ENCODE results near the gene YES1. TPM values are rescaled to one million over a fixed set of nuclear protein-coding genes. Genes with fewer than 3 reads are reported as not detected.

YES1 gene
- total and polyA plus RNA-seq, 2 of the 8 experiments (the other 6 are each of a cell fraction or from before 2014, with no cell fraction given) = 14.8 to 94.3 TPM

- Histone ChIP-seq H2BK20ac (ENCODE audit: low read length) (no peak overlapping the region), H4K20me1 (replicated peaks in 1 of 2; ENCODE audit: control insufficient read depth in 1 of 2, insufficient read depth in 2 of 2, low read length in 2 of 2) (no peaks in the 10 kb centered on the region), H4K5ac (ENCODE audit: insufficient read length, low read depth, low read length) (no peak overlapping the region), H3K18ac (ENCODE audit: extremely low read depth, low read length) (no peak overlapping the region), H3K4me2 (ENCODE audit: insufficient read depth in 1 of 2, low read depth in 2 of 2, low read length in 2 of 2) (no peak overlapping the region), H3K9me3 (ENCODE audit: insufficient read depth in 2 of 2, low read depth in 1 of 2, low read length in 1 of 2) (no peaks in the 10 kb centered on the region; a peak in 1 of 4 replicates), H3K4ac (replicated peaks; ENCODE audit: insufficient read length, low read depth, low read length) (no peak overlapping the region), H4K8ac (ENCODE audit: extremely low read depth, insufficient read depth, low read length) (no peak overlapping the region), H3K36me3 (ENCODE audit: control insufficient read depth in 2 of 4, insufficient read depth in 4 of 4, low read length in 3 of 4) (peaks cover 0 to 3% (median 2%) of the 10 kb centered on the region in 4 experiments; a peak in 2 of 8 replicates), H3K4me3 (ENCODE audit: extremely low read depth in 1 of 4, insufficient read depth in 2 of 4, low read depth in 3 of 4, low read length in 4 of 4) (no peak overlapping the region), H3K23ac (ENCODE audit: insufficient read length) (no peak overlapping the region), H2BK120ac (replicated peaks; ENCODE audit: low read depth, low read length) (no peak overlapping the region), H2BK5ac (ENCODE audit: low read depth, low read length) (no peak overlapping the region), H2AFZ (ENCODE audit: low read length) (no peak overlapping the region), H3K9ac (replicated peaks in 1 of 4; ENCODE audit: extremely low read depth in 1 of 4, low read depth in 3 of 4, low read length in 3 of 4) (no peak overlapping the region), H2BK12ac (ENCODE audit: low read depth, low read length) (no peak overlapping the region), H3K4me1 (replicated peaks in 1 of 4; ENCODE audit: control insufficient read depth in 3 of 4, insufficient read depth in 4 of 4, low read length in 3 of 4) (no peaks in the 10 kb centered on the region), H3K79me1 (ENCODE audit: low read depth, low read length) (0 out of 2 replicates have a peak, but pooled peaks cover 2% of the 10 kb centered on the region), H3K23me2 (ENCODE audit: low read depth, low read length) (no peaks in the 10 kb centered on the region), H4K91ac (replicated peaks; ENCODE audit: insufficient read length, low read length) (no peak overlapping the region), H3K56ac (replicated peaks; ENCODE audit: insufficient read length, low read depth, low read length) (no peak overlapping the region), H2BK15ac (ENCODE audit: low read length) (no peak overlapping the region), H3K79me2 (ENCODE audit: control insufficient read depth in 1 of 2, insufficient read depth in 2 of 2, low read length in 2 of 2) (peaks cover 0 to 26% of the 10 kb centered on the region in 2 experiments; a peak in 2 of 4 replicates), H3K27me3 (replicated peaks in 1 of 4; ENCODE audit: control insufficient read depth in 3 of 4, extremely low read depth in 1 of 4, insufficient read depth in 3 of 4, low read length in 3 of 4) (no peaks in the 10 kb centered on the region), H3K27ac (ENCODE audit: low read depth, low read length) (no peak overlapping the region), H2AK5ac (ENCODE audit: low read depth, low read length) (no peak overlapping the region), H3K14ac (ENCODE audit: insufficient read length) (no peak overlapping the region)
- 48% methylated on average over 2 of the region's 2 CpGs; no CpG with 5 or more reads in 1 of the 2 experiments for WGBS, 2 experiments (ENCODE audit: extremely low coverage in 1 of 2, insufficient coverage in 1 of 2, insufficient read length in 1 of 2, insufficient replicate concordance in 2 of 2, low coverage in 1 of 2, low lambda C conversion rate in 2 of 2, missing lambda C conversion rate in 1 of 2)
- ChIA-PET POLR2A (ENCODE audit: partially characterized antibody) (no interaction called here), CTCF (ENCODE audit: partially characterized antibody) (interaction anchor here (2.9 to 3.8 kb wide), 3 partner anchors 15 to 84 kb away, joined by 12 to 21 read pairs (median 18); no protein-coding TSS in a partner anchor)
- no peak for DNase-seq (ENCODE audit: low read depth in 1 of 2, low spot score in 2 of 2)
- FAIRE-seq = no peak
- no peak for TF ChIP-seq E2F6 (IDR thresholded peaks at IDR 0.05)
- TF ChIP-seq CHD2 (IDR thresholded peaks at IDR 0.05; ENCODE audit: low read length) = no peak
- no peak for TF ChIP-seq CREB1 (IDR thresholded peaks at IDR 0.05)
- no peak for TF ChIP-seq ATF2 (IDR thresholded peaks at IDR 0.05; ENCODE audit: low read length)
- no peak for TF ChIP-seq CTBP2 (IDR thresholded peaks at IDR 0.05; ENCODE audit: borderline replicate concordance, insufficient read depth, insufficient read length, low read length)
- no peak for TF ChIP-seq EZH2 (IDR thresholded peaks at IDR 0.05; ENCODE audit: low read depth, low read length, severe bottlenecking)
- TF ChIP-seq GABPA (IDR thresholded peaks at IDR 0.05; ENCODE audit: borderline replicate concordance, insufficient read depth, low read length) = no peak
- no peak for TF ChIP-seq SIN3A (conservative IDR thresholded peaks at IDR 0.05 in 1 of 2, IDR thresholded peaks at IDR 0.05 in 1 of 2; ENCODE audit: low read depth in 1 of 2, low read length in 2 of 2)
- TF ChIP-seq POLR2AphosphoS5 (IDR thresholded peaks at IDR 0.05; ENCODE audit: low read depth, low read length) = no peak
- no peak for TF ChIP-seq RXRA (IDR thresholded peaks at IDR 0.05; ENCODE audit: insufficient read depth, low read depth, low read length)
- TF ChIP-seq SIRT6 (IDR thresholded peaks at IDR 0.05; ENCODE audit: low read length) = no peak
- TF ChIP-seq CBX8 (IDR thresholded peaks at IDR 0.05; ENCODE audit: borderline replicate concordance, low read depth, low read length) = no peak
Measured at GRCh38 chr18:755506-755905, 56.5 kb downstream of the YES1 start.
